Stimulated activated memory B cell treated with anti-CD40 and anti-IgM and Interleukin-4, amounts not matched to agents 10 μg/mL and 1 μg/mL and 100 μg/mL, for 72 hours (primary cell): ENCODE measurements around the gene PCK1.

Source experiments
- ATAC-seq: fragments of 150-1000 bp; cut with Tn5 transposase; 2 replicates; pipeline ENCODE4 v1.10.0; 2021
- H3K27ac Mint-ChIP-seq: one replicate; pipeline ENCODE4 v1.8.0; 2022; ENCODE audit warnings: mild to moderate bottlenecking, mixed read lengths
- H3K27me3 Mint-ChIP-seq: one replicate; pipeline ENCODE4 v1.8.0; 2022; ENCODE audit warnings: mixed read lengths
- H3K36me3 Mint-ChIP-seq: one replicate; pipeline ENCODE4 v1.8.0; 2022; ENCODE audit warnings: mixed read lengths
- H3K4me1 Mint-ChIP-seq: one replicate; pipeline ENCODE4 v1.8.0; 2022; ENCODE audit warnings: mixed read lengths
- H3K4me3 Mint-ChIP-seq: one replicate; pipeline ENCODE4 v1.8.0; 2022; ENCODE audit warnings: mild to moderate bottlenecking, moderate library complexity, mixed read lengths
- H3K9me3 Mint-ChIP-seq: one replicate; pipeline ENCODE4 v1.8.0; 2022; ENCODE audit warnings: mixed read lengths

PCK1 gene

GRCh38 chr20:57564180-57564802 is 3.4 kb downstream of the PCK1 start:
- Mint-ChIP-seq H3K4me3 (no peak overlapping the region), H3K9me3 (no peaks in the 10 kb centered on the region), H3K27ac (no peak overlapping the region), H3K4me1 (no peaks in the 10 kb centered on the region), H3K36me3 (no peaks in the 10 kb centered on the region), H3K27me3 (peaks cover 62% of the 10 kb centered on the region)
- ATAC-seq, result no peak

DNA sequence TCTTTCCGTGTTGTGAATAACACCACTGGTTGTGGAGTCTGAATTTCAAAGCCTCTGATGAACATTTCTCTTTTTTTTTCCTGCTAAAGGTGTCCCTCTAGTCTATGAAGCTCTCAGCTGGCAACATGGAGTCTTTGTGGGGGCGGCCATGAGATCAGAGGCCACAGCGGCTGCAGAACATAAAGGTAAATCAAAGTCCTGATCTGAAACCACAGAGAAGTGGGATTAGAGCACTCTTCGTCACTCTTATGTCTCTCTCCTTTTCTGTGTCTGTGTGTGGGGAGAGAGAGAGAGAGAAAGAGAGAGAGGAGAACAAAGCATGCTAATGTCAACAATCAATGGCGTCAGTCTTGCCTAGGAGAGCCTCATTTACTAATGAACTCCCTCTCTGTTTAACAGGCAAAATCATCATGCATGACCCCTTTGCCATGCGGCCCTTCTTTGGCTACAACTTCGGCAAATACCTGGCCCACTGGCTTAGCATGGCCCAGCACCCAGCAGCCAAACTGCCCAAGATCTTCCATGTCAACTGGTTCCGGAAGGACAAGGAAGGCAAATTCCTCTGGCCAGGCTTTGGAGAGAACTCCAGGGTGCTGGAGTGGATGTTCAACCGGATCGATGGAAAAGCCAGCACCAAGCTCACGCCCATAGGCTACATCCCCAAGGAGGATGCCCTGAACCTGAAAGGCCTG is 4.2 kb downstream of the PCK1 start:
- H3K4me1 Mint-ChIP-seq, result no peaks in the 10 kb centered on the region

DNA sequence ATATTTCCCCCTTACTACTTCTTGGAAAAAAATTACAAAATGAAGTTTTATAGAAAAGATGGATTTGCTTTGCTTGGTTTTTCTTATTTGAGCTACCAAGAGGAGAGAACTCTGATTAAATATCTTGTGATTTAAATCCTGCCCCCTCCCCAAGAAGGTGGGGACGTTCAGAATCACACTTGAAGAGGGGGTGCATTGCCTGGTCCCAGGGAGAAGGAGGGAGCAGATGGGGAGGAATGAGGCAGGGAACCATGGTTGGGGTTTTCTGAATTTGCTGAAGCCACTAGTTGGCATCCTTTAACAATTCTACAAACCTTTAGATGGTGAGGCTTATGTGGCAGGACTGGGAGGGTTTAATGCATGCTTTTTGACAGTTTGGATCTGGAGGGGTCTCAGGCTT is 5.5 kb downstream of the PCK1 start:
- no peak for ATAC-seq
- Mint-ChIP-seq H3K4me1 (no peaks in the 10 kb centered on the region), H3K4me3 (no peak overlapping the region), H3K9me3 (no peaks in the 10 kb centered on the region), H3K36me3 (no peaks in the 10 kb centered on the region), H3K27ac (no peak overlapping the region), H3K27me3 (peaks cover 56% of the 10 kb centered on the region)

More for the DNA sequence above, 4.2 kb downstream of the PCK1 start:
- Mint-ChIP-seq H3K4me3 (no peak overlapping the region), H3K9me3 (no peaks in the 10 kb centered on the region), H3K27ac (no peak overlapping the region), H3K36me3 (no peaks in the 10 kb centered on the region), H3K27me3 (peaks cover 61% of the 10 kb centered on the region)
- ATAC-seq, result no peak

DNA sequence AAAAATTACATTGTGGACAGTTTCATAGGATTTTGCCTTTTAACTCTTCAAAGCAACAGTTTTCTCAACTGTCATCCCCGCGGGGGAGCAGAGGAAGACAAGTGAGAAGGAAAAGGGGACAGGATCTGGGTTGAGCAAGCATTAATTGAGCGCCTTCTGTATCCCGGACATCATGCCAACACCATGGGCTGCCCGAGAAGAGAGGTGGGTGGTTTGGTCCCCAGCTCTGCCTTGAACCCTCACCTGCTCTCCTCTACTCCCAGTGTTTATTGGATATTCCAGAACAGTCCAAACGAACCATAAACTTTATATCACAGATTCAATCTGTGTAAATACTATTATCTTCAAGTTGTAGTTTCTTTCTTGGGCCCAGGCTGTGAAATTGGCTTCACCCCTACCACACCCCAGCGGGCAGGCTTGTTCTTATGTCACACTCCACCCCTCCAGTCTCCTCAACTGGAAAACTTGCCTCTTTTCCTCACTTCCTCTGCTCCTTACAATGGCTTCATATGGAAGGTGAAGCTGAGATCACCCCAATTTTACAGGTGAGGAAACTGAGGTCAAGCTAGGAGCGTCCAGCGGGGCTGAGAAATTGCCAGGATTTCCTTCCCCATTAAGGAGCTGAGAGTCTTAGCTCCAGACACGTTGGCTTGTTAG is 6.0 kb downstream of the PCK1 start:
- Mint-ChIP-seq H3K27ac (no peak overlapping the region), H3K36me3 (no peaks in the 10 kb centered on the region), H3K4me3 (no peak overlapping the region), H3K9me3 (no peaks in the 10 kb centered on the region), H3K27me3 (peaks cover 56% of the 10 kb centered on the region), H3K4me1 (no peaks in the 10 kb centered on the region)
- ATAC-seq, result no peak

DNA sequence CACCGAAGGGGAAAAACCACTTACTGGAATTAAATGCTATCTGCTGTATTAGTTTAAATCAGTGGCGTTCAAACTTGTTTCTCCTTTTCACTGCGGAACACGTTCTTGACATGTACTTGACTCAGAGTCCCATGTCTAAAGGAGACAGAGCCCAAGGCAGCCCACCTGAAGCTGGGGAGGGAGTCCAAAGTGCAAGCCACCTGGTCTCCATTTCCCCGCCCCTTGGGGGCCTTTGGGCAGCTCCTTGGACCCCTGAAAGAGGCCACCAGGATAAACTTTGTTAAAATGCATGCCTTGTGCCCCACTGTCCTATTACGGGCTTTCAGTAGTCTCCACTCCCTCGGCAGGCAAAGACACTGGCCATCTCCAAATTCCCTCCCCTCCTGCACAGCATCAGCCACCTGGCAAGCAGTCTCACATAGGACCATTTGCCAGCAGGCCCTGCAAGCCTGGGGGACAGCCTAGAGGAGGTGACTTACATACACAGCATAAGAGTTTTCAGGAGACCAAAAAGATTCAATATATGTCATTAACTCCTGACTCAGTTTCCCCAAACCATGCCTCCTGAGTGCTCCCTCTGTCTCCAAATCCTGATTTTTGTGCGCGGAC is 6.7 kb downstream of the PCK1 start:
- H3K27me3 Mint-ChIP-seq, result peaks cover 58% of the 10 kb centered on the region
- H3K9me3 Mint-ChIP-seq, result no peaks in the 10 kb centered on the region
- H3K36me3 Mint-ChIP-seq, result no peaks in the 10 kb centered on the region
- H3K27ac Mint-ChIP-seq, result no peak overlapping the region
- H3K4me1 Mint-ChIP-seq, result no peaks in the 10 kb centered on the region
- H3K4me3 Mint-ChIP-seq, result no peak overlapping the region
- ATAC-seq, result no peak

GRCh38 chr20:57568088-57568896 is 7.4 kb downstream of the PCK1 start:
- Mint-ChIP-seq H3K4me1 (no peaks in the 10 kb centered on the region), H3K36me3 (no peaks in the 10 kb centered on the region), H3K9me3 (no peaks in the 10 kb centered on the region), H3K27me3 (peaks cover 64% of the 10 kb centered on the region), H3K27ac (no peak overlapping the region), H3K4me3 (no peak overlapping the region)
- ATAC-seq, result no peak

- Mint-ChIP-seq H3K4me1 (no peaks in the 10 kb centered on the region), H3K9me3 (no peaks in the 10 kb centered on the region), H3K4me3 (no peak overlapping the region), H3K27ac (no peak overlapping the region), H3K36me3 (no peaks in the 10 kb centered on the region), H3K27me3 (peaks cover 57% of the 10 kb centered on the region)
- ATAC-seq, result no peak
Measured at GRCh38 chr20:57568960-57569359, 8.1 kb downstream of the PCK1 start.

DNA sequence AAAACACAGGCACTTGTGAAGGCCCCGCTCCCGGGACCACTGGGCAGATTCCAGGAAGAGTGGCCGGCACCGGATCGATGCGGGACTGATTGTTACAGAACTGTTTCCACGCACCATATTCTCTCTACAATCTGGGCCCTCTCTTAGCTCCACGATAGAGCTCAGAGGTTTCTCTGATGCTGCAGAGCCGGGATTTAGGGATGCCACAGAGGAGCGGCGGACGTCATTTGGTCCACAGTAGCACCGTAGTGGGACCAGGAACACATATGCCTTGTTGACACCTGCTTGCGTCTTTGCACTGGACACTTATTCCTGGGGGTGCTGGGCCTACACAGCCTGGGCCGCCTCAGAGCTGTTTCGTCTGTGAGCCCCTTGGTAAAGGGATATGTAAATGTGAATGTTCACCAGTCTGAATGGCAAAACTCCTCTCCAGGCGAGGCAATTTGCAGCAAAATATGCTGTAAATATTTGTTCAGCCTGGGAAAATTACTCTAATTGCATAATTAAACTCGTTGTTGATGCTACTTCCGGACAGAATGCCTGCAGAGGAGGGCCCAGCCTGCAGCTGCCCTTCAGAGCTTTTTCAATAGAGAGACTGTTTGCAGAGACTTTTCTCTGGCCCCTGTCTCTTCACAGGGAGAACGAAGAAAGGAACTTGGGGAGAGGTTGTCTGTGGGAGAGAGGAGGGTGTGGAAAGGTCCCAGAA is 9.4 kb downstream of the PCK1 start:
- Mint-ChIP-seq H3K4me1 (no peaks in the 10 kb centered on the region), H3K36me3 (no peaks in the 10 kb centered on the region), H3K27ac (no peak overlapping the region), H3K4me3 (no peak overlapping the region), H3K27me3 (peaks cover 48% of the 10 kb centered on the region), H3K9me3 (no peaks in the 10 kb centered on the region)
- ATAC-seq, result no peak

- no peak overlapping the region for H3K27ac Mint-ChIP-seq
- no peaks in the 10 kb centered on the region for H3K4me1 Mint-ChIP-seq
- no peak for ATAC-seq
- H3K4me3 Mint-ChIP-seq, result no peak overlapping the region
- no peaks in the 10 kb centered on the region for H3K9me3 Mint-ChIP-seq
- H3K27me3 Mint-ChIP-seq, result peaks cover 48% of the 10 kb centered on the region
- no peaks in the 10 kb centered on the region for H3K36me3 Mint-ChIP-seq
Measured at GRCh38 chr20:57570920-57571319, 10.0 kb downstream of the PCK1 start.

- Mint-ChIP-seq H3K4me3 (no peak overlapping the region), H3K9me3 (no peaks in the 10 kb centered on the region), H3K36me3 (no peaks in the 10 kb centered on the region), H3K4me1 (no peaks in the 10 kb centered on the region), H3K27me3 (peaks cover 48% of the 10 kb centered on the region), H3K27ac (no peak overlapping the region)
- no peak for ATAC-seq
Measured at GRCh38 chr20:57571782-57572416, 11.0 kb downstream of the PCK1 start.

- Mint-ChIP-seq H3K27ac (no peak overlapping the region), H3K4me3 (no peak overlapping the region), H3K36me3 (no peaks in the 10 kb centered on the region), H3K4me1 (no peaks in the 10 kb centered on the region), H3K9me3 (no peaks in the 10 kb centered on the region), H3K27me3 (peaks cover 36% of the 10 kb centered on the region)
- no peak for ATAC-seq
Measured at GRCh38 chr20:57573242-57573641, 12.3 kb downstream of the PCK1 start.

DNA sequence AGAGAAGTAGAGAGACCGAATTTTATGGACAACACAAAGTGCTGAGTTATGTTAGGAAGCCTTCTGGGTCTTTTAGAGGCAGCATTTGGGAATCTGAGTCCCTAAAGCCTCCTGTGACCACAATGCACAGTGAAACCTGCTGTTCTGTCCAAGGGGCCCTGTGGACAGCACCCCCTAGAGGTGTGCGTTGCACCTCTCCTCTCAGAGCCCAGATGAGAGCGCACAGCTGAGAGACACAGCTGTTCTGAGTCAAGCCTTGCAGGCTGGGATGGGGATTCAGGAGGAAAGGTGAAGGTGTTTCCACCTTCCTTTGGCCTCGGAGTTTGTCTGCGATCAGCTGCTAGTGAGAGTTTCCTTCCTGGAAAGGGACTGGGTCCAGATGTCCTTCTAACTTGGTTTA is 13.0 kb downstream of the PCK1 start:
- no peak for ATAC-seq
- H3K27ac Mint-ChIP-seq, result no peak overlapping the region
- no peak overlapping the region for H3K4me3 Mint-ChIP-seq
- peaks cover 30% of the 10 kb centered on the region for H3K27me3 Mint-ChIP-seq
- no peaks in the 10 kb centered on the region for H3K4me1 Mint-ChIP-seq
- H3K9me3 Mint-ChIP-seq, result no peaks in the 10 kb centered on the region
- H3K36me3 Mint-ChIP-seq, result no peaks in the 10 kb centered on the region

GRCh38 chr20:57574954-57575353 is 14.0 kb downstream of the PCK1 start:
- no peaks in the 10 kb centered on the region for H3K4me1 Mint-ChIP-seq
- no peaks in the 10 kb centered on the region for H3K36me3 Mint-ChIP-seq

GRCh38 chr20:57576002-57576401 is 15.1 kb downstream of the PCK1 start:
- Mint-ChIP-seq H3K27me3 (peaks cover 35% of the 10 kb centered on the region), H3K4me3 (no peak overlapping the region), H3K9me3 (no peaks in the 10 kb centered on the region), H3K36me3 (no peaks in the 10 kb centered on the region), H3K27ac (no peak overlapping the region), H3K4me1 (no peaks in the 10 kb centered on the region)
- no peak for ATAC-seq

More at GRCh38 chr20:57574954-57575353, 14.0 kb downstream of the PCK1 start:
- H3K4me3 Mint-ChIP-seq, result no peak overlapping the region
- peaks cover 25% of the 10 kb centered on the region for H3K27me3 Mint-ChIP-seq
- H3K9me3 Mint-ChIP-seq, result no peaks in the 10 kb centered on the region
- no peak overlapping the region for H3K27ac Mint-ChIP-seq
- no peak for ATAC-seq
